Fibroblast of the aortic adventitia (primary cell): Measurements from ENCODE around the gene INPP5D. TPM values are rescaled to one million over a fixed set of nuclear protein-coding genes. Genes with fewer than 3 reads are reported as not detected.

Source experiments
- DNase-seq: peaks from one replicate; pipeline ENCODE4 v3.0.0-alpha.2; 2010; ENCODE audit warnings: low read depth
- H3K4me3 ChIP-seq: 2 replicates; pipeline ENCODE4 v1.5.1; 2011; ENCODE audit warnings: low read depth, mild to moderate bottlenecking, control low read depth, low read length, moderate library complexity
- CTCF ChIP-seq: IDR thresholded peaks from 2 replicates; pipeline ENCODE4 v1.5.1; 2011; ENCODE audit warnings: mild to moderate bottlenecking, low read length, control low read depth, inconsistent platforms; ENCODE audit not compliant: insufficient read depth
- total RNA-seq: library from RNA; depleted of rRNA; stranded (reverse); fragments of >200 nt; gene quantifications from 2 replicates; pipeline ENCODE4 v1.2.3, GENCODE V29; 2012; ENCODE audit warnings: low replicate concordance

INPP5D gene
- total RNA-seq, 1 donor = 0.54 TPM

DNA sequence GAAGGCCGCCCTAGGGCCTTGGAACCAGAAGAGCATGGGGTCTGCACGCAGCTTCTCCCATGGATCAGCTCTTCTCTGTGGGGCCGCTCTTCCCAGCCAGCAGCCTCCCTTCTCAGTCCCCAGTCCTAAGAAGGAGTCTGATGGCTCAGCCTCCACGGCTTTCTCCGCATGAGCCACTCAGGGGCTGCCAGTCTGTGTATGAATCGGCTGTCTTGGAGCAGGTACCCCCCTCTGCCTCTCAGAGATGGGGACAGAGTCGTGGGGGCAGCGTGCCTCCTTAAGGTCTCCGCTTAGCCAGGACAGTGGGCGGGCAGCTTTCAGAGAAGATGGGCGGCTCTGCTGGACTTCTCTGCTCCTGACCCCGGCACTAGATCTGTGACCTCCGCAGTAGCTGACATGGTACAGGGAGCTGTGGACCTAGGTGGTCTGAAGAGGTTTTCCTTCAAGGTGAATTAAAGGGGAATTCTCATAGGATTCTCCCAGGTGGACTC is 21.6 kb downstream of the INPP5D start:
- H3K4me3 ChIP-seq = no peak overlapping the region
- DNase-seq = no peak
- no peak for TF ChIP-seq CTCF

GRCh38 chr2:233082222-233082930 is 22.2 kb downstream of the INPP5D start:
- H3K4me3 ChIP-seq = no peak overlapping the region
- no peak for TF ChIP-seq CTCF
- no peak for DNase-seq

DNA sequence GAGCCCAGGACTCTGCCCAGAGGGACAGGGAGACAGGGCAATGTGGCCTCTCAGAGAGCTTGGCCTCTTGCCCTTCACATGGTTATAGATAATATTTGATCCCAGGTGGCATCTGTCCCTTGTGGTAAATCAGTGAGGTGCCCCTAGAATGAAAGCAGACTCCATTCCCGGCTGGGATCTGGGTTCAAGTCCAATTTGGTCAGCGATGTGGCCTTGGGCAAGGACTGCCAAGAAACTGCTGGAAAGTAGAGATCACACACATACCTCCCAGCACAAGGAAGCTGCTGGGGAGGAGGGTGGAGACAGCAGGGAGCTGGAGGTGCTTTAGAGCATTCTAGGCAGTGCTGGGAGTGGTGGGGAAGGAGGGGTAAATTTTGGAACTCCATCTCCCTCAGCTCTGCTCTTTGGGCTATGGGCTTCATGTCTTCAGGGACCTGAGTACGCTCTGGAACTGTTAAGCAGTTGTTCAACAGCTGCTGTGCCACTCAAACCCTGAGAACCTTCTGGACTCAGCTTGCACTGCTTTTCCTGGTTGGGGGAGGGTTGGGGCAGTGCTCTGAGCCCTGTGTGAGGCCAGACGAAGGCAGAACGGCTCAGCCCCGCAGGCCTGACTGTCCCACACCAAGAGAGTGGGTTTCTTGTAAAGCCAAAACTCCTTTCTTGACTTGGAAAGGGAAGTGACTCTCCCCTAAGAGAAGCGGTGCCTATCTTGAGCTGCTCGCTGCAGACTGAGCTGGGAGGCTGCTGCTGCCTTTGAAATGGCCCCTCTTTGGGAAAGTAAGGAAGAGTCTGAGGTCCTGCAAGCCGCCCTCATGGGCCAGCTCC is 23.0 kb downstream of the INPP5D start:
- TF ChIP-seq CTCF = no peak
- no peak for DNase-seq
- H3K4me3 ChIP-seq = no peak overlapping the region

DNA sequence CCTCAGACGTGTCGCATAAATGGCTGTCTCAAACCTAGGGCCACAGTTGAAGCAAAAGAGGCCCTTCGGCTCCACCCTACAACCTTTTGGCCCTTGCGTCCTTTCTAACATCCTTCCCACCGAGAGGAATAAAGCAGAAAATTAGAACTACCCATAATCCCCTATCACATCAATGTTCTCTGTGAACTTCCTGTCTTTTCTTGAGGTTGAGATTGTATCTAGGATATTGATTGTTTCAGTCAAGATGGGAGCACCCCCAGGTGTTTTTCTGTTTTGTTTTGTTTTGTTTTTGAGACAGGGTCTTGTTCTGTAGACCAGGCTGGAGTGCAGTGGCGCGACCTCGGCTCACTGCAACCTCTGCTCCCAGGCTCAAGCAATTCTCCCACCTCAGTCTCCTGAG is 23.6 kb downstream of the INPP5D start:
- no peak overlapping the region for H3K4me3 ChIP-seq
- no peak for TF ChIP-seq CTCF

GRCh38 chr2:233084488-233084887 is 24.3 kb downstream of the INPP5D start:
- DNase-seq = no peak
- no peak for TF ChIP-seq CTCF
- no peak overlapping the region for H3K4me3 ChIP-seq

More for the DNA sequence above, 23.6 kb downstream of the INPP5D start:
- DNase-seq = no peak

- no peak overlapping the region for H3K4me3 ChIP-seq
- no peak for DNase-seq
- no peak for TF ChIP-seq CTCF
Observed at GRCh38 chr2:233085037-233085838, 25.1 kb downstream of the INPP5D start.
